Omental fat pad (tissue), 4 donors: Measurements from ENCODE around the gene SLC38A8. TPM values are rescaled to one million over a fixed set of nuclear protein-coding genes. Genes with fewer than 3 reads are reported as not detected.

Experiments used
- ATAC-seq: fragments of 150-250 bp; one replicate; pipeline ENCODE4 v1.9.1; 2016; ENCODE audit warnings: mild to moderate bottlenecking, moderate library complexity; ENCODE audit not compliant: low FRiP score
- DNase-seq: peaks from one replicate; pipeline ENCODE4 v3.0.0-alpha.2; 2019; ENCODE audit warnings: low spot score
- total RNA-seq, 4 donors: library from RNA; depleted of rRNA; stranded (reverse); fragments of >200 nt; gene quantifications; one replicate each; pipeline ENCODE4 v1.1.0, GENCODE V29; 2016
- TF ChIP-seq, protein P1 (sequence below), 3 donors: fragments of 450-650 bp; IDR thresholded peaks; one replicate each; pipeline ENCODE4 v1.5.1; 2016 to 2017; ENCODE audit warnings: antibody characterized with exemption in 3 of 3, mild to moderate bottlenecking in 3 of 3, moderate library complexity in 2 of 3

SLC38A8 gene
- total RNA-seq, 4 donors from 2014 or later = not detected

DNA sequence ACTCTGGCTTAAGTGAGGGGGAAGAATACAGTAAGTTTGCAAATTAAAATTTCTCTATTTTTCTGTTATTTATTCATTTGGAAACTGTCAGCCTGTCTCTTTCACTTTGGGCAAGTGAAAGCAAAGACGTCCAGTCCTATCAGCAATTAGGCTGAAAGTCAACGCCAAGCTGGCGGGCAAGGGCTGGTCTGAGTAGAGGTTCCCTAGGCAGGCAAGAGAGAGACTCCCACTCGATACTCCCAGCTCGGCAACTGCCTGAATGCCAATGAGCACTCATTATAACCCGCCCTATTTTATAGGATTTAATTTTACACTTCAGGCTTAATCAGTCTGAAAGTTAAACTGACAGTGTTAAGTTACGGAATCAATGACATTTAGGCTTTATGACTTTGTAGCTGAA lies 14.3 kb upstream of the SLC38A8 start:
- DNase-seq = no peak
- peak; percentile 44 for ATAC-seq
- TF ChIP-seq, protein P1, sequence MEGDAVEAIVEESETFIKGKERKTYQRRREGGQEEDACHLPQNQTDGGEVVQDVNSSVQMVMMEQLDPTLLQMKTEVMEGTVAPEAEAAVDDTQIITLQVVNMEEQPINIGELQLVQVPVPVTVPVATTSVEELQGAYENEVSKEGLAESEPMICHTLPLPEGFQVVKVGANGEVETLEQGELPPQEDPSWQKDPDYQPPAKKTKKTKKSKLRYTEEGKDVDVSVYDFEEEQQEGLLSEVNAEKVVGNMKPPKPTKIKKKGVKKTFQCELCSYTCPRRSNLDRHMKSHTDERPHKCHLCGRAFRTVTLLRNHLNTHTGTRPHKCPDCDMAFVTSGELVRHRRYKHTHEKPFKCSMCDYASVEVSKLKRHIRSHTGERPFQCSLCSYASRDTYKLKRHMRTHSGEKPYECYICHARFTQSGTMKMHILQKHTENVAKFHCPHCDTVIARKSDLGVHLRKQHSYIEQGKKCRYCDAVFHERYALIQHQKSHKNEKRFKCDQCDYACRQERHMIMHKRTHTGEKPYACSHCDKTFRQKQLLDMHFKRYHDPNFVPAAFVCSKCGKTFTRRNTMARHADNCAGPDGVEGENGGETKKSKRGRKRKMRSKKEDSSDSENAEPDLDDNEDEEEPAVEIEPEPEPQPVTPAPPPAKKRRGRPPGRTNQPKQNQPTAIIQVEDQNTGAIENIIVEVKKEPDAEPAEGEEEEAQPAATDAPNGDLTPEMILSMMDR (IDR thresholded peaks at IDR 0.05) = no peak

DNA sequence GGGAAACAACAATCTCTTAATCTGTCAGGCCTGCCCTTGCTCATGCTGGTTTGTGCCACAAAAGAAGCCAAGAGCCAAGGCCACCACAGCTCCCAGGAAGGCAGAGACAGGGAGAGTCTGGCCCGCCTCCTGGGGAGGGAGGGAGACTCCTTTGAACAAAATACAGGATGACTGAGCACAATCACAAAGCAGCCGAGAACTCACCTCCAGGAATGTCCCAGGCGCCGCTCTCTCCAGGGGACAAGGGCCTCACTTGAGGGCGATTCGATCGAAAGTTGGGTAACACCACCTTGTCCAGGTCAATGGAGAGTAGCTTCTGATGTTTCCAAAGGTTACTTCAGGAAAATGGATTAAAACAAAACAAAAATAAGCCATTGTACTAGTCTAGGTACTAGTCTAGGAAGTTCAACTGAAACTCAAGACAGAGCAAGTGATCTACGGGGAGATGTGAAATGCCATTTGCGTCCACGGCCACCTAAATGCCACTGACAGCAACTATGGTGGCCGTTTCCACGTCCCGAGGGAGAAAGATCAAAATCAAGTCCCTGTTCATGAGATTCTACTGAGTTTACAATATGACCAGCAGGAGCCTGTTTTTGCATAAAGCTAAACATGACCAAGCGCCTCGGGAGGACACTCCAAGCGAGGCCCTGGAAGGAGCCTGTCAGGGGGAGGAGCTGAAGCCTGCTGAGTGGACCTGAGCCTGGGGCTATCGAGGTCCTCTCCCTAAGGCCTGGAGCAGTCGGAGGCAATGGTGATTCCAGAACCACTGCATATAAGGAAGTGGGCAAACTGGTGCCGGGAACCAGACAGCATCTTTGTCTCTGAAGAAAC lies 13.4 kb upstream of the SLC38A8 start:
- TF ChIP-seq, protein P1 (IDR thresholded peaks at IDR 0.05) = no peak
- DNase-seq (no peak), ATAC-seq (no peak)

DNA sequence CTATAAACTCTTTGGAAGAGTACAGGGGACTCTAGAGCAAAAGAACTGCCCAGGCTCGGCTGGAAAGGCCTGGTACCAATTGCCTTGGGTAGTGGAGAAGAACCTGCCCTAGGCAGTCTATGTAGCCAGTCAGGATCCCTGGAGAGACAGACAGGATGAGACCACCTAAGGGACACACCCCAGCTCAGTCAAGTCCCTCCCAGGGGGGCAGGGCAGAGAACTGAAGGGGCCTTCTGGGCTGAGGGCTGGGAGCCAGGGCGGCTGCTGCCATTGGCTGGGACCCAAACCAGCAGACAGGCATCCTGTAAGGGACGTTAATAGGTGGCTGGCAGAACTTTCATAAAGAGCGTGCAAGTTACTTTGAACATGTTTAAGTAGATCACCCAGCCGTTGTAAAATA lies 12.8 kb upstream of the SLC38A8 start:
- TF ChIP-seq, protein P1 (IDR thresholded peaks at IDR 0.05) = no peak
- no peak for ATAC-seq
- DNase-seq = no peak

DNA sequence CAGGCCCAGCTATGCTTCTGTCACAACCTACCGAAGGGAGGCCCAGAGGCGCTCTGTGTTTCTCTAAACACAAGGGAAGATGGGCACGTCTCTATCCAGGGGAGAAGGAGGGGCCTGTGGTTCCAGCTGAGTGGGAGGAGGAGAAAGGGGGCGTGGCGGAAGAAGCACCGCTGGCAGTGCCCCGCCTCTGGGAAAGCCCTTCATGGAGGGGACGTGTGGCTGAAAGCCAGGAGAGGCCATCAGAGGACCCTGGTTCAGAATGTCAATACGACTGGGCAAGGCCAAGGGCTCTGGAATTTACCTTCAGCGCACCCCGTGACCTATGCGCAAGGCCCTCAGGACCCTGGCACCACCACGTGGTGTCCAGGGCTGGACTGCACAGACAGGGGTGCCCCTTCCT lies 12.3 kb upstream of the SLC38A8 start:
- TF ChIP-seq, protein P1 (IDR thresholded peaks at IDR 0.05) = no peak

DNA sequence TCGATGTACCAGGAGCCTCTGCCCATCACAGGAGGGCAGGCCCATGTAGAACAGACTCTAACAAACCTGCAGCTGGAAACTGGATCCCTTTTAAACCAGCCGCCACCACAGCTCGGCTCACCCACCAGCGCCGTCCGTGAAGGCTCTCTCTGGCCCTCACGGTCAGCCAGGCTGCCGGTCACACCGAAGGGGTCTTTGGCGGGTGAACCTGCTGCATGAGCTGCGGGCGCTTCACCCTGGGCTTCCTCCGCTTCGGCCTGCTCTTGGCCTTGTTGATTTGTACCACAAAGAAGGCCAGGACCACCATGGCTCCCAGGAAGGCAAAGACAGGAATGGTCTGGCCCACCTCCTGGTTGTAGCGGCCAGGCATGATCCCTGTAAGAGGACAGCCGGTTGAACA lies 11.7 kb upstream of the SLC38A8 start:
- no peak for ATAC-seq

More for the DNA sequence above, 12.3 kb upstream of the SLC38A8 start:
- no peak for DNase-seq
- ATAC-seq = no peak

DNA sequence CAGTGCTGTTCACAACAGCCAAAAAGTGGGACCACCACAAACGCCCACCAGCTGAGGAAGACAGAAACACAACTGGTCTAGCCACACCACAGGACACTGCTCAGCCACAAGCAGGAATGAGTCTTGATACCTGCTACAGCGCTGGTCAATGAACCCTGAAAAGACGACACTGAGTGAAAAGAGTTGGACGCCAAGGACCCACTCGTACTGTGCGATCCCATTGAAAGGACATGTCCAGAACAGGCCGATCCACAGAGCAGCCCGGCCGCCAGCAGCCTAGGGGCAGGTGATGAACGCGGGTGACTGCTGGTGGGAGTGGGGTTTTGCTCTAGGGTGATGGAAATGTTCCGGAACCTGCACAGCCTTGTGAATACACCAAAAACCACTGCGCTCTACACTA lies 10.6 kb upstream of the SLC38A8 start:
- no peak for DNase-seq
- TF ChIP-seq, protein P1 (IDR thresholded peaks at IDR 0.05) = no peak

More for the DNA sequence above, 11.7 kb upstream of the SLC38A8 start:
- TF ChIP-seq, protein P1 (IDR thresholded peaks at IDR 0.05) = no peak
- DNase-seq = no peak

DNA sequence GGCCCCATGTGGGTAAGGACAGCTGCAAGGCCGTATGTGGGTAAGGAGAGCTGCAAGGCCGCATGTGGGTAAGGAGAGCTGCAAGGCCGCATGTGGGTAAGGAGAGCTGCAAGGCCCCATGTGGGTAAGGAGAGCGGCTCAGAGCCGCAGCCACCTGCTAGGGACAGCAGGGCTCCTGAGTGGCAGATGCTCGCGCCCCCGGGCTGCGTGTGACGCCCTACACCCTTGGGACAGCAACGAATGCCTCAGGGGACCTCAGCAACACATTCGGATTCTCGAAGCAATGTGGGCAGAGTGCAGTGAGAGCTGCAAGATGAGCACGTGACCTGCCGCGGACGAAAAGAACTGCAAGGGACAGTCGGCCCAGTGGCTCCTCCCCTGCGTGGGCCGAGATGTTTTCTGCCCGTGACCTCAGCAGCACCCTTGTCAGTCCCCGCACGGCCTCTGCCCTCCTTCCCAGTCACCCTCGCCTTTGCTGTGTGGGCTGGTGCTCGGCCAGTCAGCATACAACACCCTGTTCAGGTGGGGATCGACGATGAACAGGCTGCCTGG lies 9.6 kb upstream of the SLC38A8 start:
- ATAC-seq (no peak), DNase-seq (no peak)
- TF ChIP-seq, protein P1 (IDR thresholded peaks at IDR 0.05) = no peak

More for the DNA sequence above, 10.6 kb upstream of the SLC38A8 start:
- no peak for ATAC-seq
